Measurements from ENCODE around the gene ATPAF1.
A peak's percentile ranks its signal among the peaks of the same experiment; 100 is the strongest.

ATPAF1 gene

GRCh38 chr1:46599059-46599970 is 68.8 kb downstream of the ATPAF1 start:
- peak overlapping the region in 1 of 2 donors; percentile 36 for H3K27ac ChIP-seq
- no peak for DNase-seq (ENCODE audit: low spot score)
- no peak overlapping the region for H3K4me3 ChIP-seq
- TF ChIP-seq CTCF (IDR thresholded peaks at IDR 0.05): no peak

DNA sequence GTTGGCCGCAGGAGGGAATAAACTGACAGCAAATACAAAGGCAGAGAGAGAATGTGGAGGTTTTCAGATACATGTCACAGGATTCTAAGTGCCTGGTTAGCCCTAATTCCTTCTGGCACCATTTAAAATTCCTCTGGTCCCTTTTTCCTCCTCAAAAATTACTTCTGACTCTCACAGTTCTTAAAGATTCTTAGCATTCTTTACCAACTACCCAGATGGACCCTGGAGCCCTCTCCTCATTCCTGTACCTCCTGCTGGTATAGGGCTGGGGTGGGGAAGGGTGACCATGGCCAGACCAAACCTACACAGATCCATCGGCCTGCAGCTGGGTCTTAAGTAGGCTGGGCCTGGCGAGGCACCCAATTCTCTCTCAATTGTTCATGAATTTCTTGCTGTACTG is 71.3 kb downstream of the ATPAF1 start:
- DNase-seq (ENCODE audit: low spot score): no peak
- no peak for TF ChIP-seq CTCF (IDR thresholded peaks at IDR 0.05)
- H3K27ac ChIP-seq: peak overlapping the region in 1 of 2 donors; percentile 11
- H3K4me3 ChIP-seq: no peak overlapping the region

- Histone ChIP-seq H3K27ac (peak overlapping the region in 1 of 2 donors; percentile 76), H3K4me3 (no peak overlapping the region)
- DNase-seq (ENCODE audit: low spot score): no peak
- no peak for TF ChIP-seq CTCF (IDR thresholded peaks at IDR 0.05)
These were observed 72.1 kb downstream of the ATPAF1 start for GRCh38 chr1:46596036-46596435.

GRCh38 chr1:46595127-46595526 is 73.0 kb downstream of the ATPAF1 start:
- no peak for TF ChIP-seq CTCF (IDR thresholded peaks at IDR 0.05)
- DNase-seq (ENCODE audit: low spot score): no peak
- Histone ChIP-seq H3K27ac (peak overlapping the region in 1 of 2 donors; percentile 76), H3K4me3 (no peak overlapping the region)

DNA sequence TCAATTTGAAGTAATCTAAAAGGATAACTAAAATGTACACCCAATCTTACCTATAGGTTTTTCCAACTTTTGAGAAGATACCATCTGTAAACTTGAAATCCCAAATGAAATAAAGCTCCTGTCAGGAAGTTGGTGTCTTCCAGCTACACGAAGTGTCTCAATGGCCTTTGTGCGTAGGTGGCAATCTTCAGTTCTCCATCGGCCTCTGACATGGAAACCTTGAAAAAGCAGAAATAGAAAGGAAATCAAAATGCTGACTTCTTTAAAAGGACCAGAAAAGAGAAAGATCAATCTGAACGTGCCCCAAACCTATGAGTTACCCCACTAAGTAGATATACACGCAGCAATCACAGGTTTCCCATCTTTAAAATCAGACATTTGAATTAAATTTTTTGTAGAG is 74.1 kb downstream of the ATPAF1 start:
- TF ChIP-seq CTCF (IDR thresholded peaks at IDR 0.05): no peak
- DNase-seq (ENCODE audit: low spot score): no peak
- H3K27ac ChIP-seq: peak overlapping the region in 1 of 2 donors; percentile 76
- H3K4me3 ChIP-seq: no peak overlapping the region

DNA sequence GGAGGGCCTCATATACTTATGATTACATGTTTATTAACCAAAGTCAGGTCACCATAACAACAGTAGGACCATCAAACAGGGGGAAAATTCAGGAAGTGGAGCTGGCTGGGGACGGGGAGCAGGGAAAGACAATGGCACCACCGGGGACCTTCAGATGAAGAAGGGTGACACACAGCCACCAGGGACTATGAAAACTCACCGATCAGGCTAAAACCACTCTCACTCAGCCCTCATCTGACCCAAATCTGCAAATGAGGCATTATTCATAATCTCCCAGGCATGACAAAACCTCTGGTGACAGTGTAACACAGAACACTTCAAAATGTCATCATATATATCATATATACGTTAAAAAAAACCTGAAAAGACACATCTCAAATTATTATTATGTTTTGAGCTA is 75.3 kb downstream of the ATPAF1 start:
- Histone ChIP-seq H3K27ac (peak overlapping the region in 1 of 2 donors; percentile 64), H3K4me3 (no peak overlapping the region)
- no peak for TF ChIP-seq CTCF (IDR thresholded peaks at IDR 0.05)
- DNase-seq (ENCODE audit: low spot score): no peak

GRCh38 chr1:46589529-46589928 is 78.6 kb downstream of the ATPAF1 start:
- Histone ChIP-seq H3K27ac (no peak overlapping the region), H3K4me3 (no peak overlapping the region)
- DNase-seq (ENCODE audit: low spot score): no peak
- TF ChIP-seq CTCF (IDR thresholded peaks at IDR 0.05): no peak

Data from coronary artery (tissue), 2 donors.